22Rv1 (cell line): ENCODE data around the gene TGFB3.

ENCODE experiments used
- H3K27ac ChIP-seq: fragments of 450-650 bp; 2 replicates; pipeline ENCODE4 v1.5.1; 2017
- ZFX ChIP-seq: fragments of 450-650 bp; IDR thresholded peaks from 2 replicates; pipeline ENCODE4 v1.6.1; 2017; ENCODE audit warnings: antibody characterized with exemption, borderline replicate concordance
- TF ChIP-seq, protein P1 (sequence below): fragments of 450-650 bp; IDR thresholded peaks from 2 replicates; pipeline ENCODE4 v1.5.1; 2017; ENCODE audit warnings: mild to moderate bottlenecking

TGFB3 gene

DNA sequence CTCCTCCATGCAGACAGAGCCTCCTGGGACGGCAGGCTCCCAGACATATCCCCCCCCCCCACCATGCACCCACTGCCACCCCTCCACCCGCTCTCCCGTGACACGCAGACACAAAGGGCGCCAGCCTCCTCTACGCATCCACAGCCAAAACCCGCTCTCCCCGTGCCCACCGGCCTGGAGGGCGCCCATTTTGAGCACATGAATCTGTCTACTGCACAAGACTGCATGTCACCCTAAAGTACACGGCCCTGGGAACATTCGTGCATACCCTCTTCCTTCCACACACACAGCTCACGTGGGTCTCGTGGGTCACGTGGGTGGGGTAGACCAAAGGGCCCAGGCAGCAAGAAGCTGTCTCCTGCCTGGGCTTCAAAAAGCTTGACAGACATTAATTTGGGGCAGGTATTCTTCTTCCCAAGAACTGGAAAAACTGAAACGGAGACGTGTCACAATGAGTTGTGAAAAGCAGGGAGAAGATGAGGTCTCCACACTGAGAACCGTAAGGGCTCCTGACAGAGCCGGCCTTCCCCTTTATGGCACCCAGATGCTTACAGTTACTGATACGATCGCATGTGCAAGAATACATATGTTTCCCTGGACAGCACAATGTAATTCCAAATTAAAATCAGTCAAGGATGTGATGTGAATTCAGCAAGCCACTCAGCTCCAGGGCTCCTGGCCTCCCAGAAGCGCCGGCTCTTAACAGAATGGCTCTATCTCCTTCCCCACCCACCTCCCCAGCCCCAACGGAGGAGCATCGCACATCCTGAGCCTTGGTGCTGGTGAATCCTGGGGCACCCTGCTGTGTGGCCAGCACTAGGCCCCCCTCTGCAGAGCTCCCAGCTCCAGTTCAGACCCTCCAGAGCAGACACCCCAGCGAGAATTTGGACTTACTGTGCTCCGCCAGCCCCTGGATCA lies 1.9 kb downstream of the TGFB3 start:
- no peak for TF ChIP-seq ZFX
- TF ChIP-seq, protein P1, sequence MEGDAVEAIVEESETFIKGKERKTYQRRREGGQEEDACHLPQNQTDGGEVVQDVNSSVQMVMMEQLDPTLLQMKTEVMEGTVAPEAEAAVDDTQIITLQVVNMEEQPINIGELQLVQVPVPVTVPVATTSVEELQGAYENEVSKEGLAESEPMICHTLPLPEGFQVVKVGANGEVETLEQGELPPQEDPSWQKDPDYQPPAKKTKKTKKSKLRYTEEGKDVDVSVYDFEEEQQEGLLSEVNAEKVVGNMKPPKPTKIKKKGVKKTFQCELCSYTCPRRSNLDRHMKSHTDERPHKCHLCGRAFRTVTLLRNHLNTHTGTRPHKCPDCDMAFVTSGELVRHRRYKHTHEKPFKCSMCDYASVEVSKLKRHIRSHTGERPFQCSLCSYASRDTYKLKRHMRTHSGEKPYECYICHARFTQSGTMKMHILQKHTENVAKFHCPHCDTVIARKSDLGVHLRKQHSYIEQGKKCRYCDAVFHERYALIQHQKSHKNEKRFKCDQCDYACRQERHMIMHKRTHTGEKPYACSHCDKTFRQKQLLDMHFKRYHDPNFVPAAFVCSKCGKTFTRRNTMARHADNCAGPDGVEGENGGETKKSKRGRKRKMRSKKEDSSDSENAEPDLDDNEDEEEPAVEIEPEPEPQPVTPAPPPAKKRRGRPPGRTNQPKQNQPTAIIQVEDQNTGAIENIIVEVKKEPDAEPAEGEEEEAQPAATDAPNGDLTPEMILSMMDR: no peak

DNA sequence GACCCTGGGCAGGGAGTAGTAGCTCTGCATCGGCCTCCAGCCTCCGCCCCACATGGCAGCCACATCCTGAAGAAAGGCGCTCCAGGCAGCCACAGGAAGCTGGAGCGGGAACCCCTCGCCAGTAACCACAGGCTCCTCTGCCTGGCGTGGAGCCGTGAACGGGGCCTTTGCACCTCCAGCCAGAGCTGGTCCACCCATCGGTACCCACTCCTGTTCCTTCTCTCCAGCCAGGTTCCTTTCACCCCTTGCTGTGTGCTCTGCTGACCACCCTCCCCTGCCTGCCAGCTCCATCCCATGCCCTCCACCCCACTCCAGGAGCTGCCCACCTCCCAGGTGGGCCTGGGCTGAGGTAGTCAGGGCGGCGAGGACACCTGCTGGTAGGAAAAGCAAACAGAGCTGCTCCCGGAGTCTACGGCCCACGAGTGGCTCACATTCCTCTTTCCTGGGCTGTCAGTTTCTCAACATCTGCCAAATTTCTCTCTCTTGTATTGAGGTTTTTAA lies 2.7 kb downstream of the TGFB3 start:
- TF ChIP-seq, protein P1: peak; percentile 67
- TF ChIP-seq ZFX: no peak
- H3K27ac ChIP-seq: peak overlapping the region; percentile 63

More for the DNA sequence above, 1.9 kb downstream of the TGFB3 start:
- no peak overlapping the region for H3K27ac ChIP-seq

DNA sequence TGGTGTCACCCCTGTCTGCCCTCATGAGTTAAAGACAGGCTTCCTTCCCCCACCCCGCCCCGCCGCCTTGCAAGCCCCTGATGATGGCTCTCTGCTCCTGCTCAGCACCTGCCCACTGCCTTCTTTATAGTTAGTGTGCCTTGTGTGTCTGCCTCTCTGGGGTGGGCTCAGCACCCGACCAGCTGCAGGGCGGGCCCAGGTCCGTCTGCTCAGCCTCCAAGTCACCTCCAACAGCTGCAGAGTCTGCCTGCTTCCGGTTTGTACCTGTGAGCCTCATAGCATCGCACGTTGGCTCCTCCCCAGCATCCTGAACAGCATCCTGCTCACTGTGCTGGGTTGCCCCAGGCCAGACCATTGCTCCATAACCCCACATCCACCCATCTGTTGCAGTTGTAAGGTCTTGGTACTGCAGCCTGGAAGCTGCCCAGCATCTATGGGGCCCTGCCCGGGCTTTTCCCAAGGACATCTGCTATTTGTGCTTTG lies 3.5 kb downstream of the TGFB3 start:
- TF ChIP-seq, protein P1: no peak
- TF ChIP-seq ZFX: no peak
- peak overlapping the region; percentile 63 for H3K27ac ChIP-seq

DNA sequence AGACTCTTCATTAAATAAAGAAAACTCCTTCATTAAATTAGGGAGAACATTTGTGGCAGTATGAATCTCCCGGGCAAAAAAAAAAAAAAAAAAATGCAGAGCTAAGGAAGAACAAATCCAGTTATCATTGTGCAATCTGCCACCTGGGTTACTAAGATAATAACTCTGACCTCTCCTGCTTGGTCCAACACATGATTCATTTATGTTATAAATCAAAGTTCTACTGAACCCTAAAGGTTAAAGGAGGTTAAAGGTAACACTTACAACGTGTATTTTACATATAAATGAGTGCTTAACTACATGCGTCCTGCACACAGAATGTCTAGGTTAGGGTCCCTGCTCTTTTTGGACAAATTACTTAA lies 4.2 kb downstream of the TGFB3 start:
- peak overlapping the region; percentile 63 for H3K27ac ChIP-seq
- TF ChIP-seq ZFX: no peak
- TF ChIP-seq, protein P1: no peak

DNA sequence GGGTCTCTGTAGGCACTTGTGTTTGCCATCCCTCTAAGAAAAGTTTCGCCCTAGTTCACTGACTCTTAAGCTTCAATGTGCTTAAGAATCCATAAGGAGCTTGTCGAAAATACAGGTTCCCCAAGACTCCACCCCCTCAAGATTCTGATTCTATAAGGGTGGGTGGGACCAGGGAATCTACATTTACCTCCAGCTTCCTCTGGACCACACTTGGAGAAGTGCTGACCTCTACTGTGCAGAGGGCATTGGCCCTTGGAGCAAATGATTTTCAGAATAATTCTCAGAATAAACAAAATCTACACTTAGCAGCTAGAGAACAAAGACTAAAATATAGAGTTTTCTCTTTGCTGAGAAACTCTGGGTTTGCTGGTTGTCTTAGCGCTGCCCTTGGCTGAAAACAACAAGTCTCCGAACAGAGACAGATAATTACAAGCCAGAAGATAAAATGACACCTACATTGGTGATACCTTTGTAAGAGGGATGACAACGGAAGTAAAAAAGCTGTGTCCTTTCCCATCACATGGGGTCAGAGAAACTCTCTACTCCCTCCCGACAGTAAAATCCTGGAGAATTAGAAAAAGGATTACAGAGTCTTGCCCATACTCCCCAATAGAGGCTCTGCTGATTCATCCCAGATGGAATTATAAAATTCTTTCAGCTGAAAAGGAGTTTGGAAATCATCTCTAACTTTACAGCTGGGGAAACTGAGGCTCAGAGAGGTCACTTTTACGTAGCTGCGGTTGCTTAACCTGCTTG lies 4.8 kb downstream of the TGFB3 start:
- TF ChIP-seq, protein P1: no peak
- TF ChIP-seq ZFX: no peak
- no peak overlapping the region for H3K27ac ChIP-seq

DNA sequence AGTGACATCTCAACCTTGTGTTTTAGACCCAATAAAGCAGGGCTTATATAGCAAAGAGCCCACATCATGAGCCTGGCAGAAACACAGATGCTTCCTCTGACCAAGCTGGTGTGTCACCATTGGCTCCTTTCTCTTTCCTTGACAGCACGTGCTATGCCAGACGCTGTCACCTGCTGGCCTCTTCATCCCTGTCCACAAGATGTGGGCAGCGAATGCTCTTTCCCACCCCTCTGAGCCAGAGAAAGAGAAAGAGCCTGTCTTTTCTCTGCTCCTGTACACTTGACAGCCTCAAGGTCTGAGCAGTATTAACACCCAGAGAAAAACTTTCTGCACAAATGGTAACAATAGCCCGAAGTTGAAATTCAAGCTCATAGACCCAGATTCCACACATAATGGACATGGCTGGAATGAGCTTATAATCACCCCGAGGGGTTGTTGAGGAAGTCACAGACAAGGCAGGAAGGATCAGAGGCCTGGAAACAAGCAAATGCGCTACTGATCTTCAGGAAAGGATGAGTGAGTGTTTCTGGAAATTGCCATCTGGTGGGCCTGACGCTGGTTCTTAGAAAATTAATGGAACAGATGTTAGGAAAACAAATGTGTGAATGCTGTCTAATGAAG lies 8.9 kb downstream of the TGFB3 start:
- no peak overlapping the region for H3K27ac ChIP-seq
- no peak for TF ChIP-seq ZFX
- TF ChIP-seq, protein P1: no peak
